Measurements from ENCODE around the gene ANO2.

ANO2 gene

GRCh38 chr12:5954661-5955060 lies 9.6 kb upstream of the ANO2 start:
- H3F3A ChIP-seq (ENCODE audit: control insufficient read depth, insufficient read depth) = no peaks in the 10 kb centered on the region
- peaks cover 9% of the 10 kb centered on the region for H3K27me3 ChIP-seq (ENCODE audit: control insufficient read depth, low read length)
- TF ChIP-seq EZH2phosphoT487 (IDR thresholded peaks at IDR 0.05; ENCODE audit: borderline replicate concordance, low read length) (no peak), CTCF (IDR thresholded peaks at IDR 0.05; ENCODE audit: low read depth, low read length, poor library complexity, severe bottlenecking) (no peak)
- no peaks in the 10 kb centered on the region for H3K79me2 ChIP-seq (ENCODE audit: control insufficient read depth, low read length)
- H4K20me1 ChIP-seq (ENCODE audit: control insufficient read depth, insufficient read depth, low read depth, low read length) = no peaks in the 10 kb centered on the region
- H3K36me3 ChIP-seq (ENCODE audit: control insufficient read depth, low read length) = no peaks in the 10 kb centered on the region
- H3K4me1 ChIP-seq (ENCODE audit: control insufficient read depth, low read length) = no peaks in the 10 kb centered on the region
- H3K9me2 ChIP-seq (replicated peaks; ENCODE audit: control insufficient read depth, low read length) = no peaks in the 10 kb centered on the region
- no peak overlapping the region for H3K4me3 ChIP-seq (ENCODE audit: low read length)
- no peak overlapping the region for H3K4me2 ChIP-seq (ENCODE audit: low read length)
- no peaks in the 10 kb centered on the region for H3K9me3 ChIP-seq (ENCODE audit: control insufficient read depth, insufficient read depth, low read length)
- no peak overlapping the region for H3K27ac ChIP-seq (ENCODE audit: low read depth, low read length)

- H3F3A ChIP-seq (ENCODE audit: control insufficient read depth, insufficient read depth) = no peaks in the 10 kb centered on the region
- H3K27me3 ChIP-seq (ENCODE audit: control insufficient read depth, low read length) = peaks cover 12% of the 10 kb centered on the region
These were observed 9.0 kb upstream of the ANO2 start for GRCh38 chr12:5953835-5954586.

GRCh38 chr12:5952031-5952430 lies 7.0 kb upstream of the ANO2 start:
- Histone ChIP-seq H4K20me1 (ENCODE audit: control insufficient read depth, insufficient read depth, low read depth, low read length) (no peaks in the 10 kb centered on the region), H3K4me2 (ENCODE audit: low read length) (no peak overlapping the region), H3K79me2 (ENCODE audit: control insufficient read depth, low read length) (no peaks in the 10 kb centered on the region), H3F3A (ENCODE audit: control insufficient read depth, insufficient read depth) (no peaks in the 10 kb centered on the region), H3K36me3 (ENCODE audit: control insufficient read depth, low read length) (no peaks in the 10 kb centered on the region), H3K9me2 (replicated peaks; ENCODE audit: control insufficient read depth, low read length) (no peaks in the 10 kb centered on the region), H3K4me3 (ENCODE audit: low read length) (no peak overlapping the region), H3K4me1 (ENCODE audit: control insufficient read depth, low read length) (no peaks in the 10 kb centered on the region), H3K9me3 (ENCODE audit: control insufficient read depth, insufficient read depth, low read length) (no peaks in the 10 kb centered on the region), H3K27me3 (ENCODE audit: control insufficient read depth, low read length) (peaks cover 12% of the 10 kb centered on the region), H3K27ac (ENCODE audit: low read depth, low read length) (no peak overlapping the region)
- no peak for TF ChIP-seq EZH2phosphoT487 (IDR thresholded peaks at IDR 0.05; ENCODE audit: borderline replicate concordance, low read length)
- TF ChIP-seq CTCF (IDR thresholded peaks at IDR 0.05; ENCODE audit: low read depth, low read length, poor library complexity, severe bottlenecking) = no peak

More at GRCh38 chr12:5953835-5954586, 9.0 kb upstream of the ANO2 start:
- Histone ChIP-seq H3K9me3 (ENCODE audit: control insufficient read depth, insufficient read depth, low read length) (no peaks in the 10 kb centered on the region), H3K4me2 (ENCODE audit: low read length) (no peak overlapping the region), H3K27ac (ENCODE audit: low read depth, low read length) (no peak overlapping the region), H3K4me3 (ENCODE audit: low read length) (no peak overlapping the region), H3K36me3 (ENCODE audit: control insufficient read depth, low read length) (no peaks in the 10 kb centered on the region), H3K4me1 (ENCODE audit: control insufficient read depth, low read length) (no peaks in the 10 kb centered on the region), H4K20me1 (ENCODE audit: control insufficient read depth, insufficient read depth, low read depth, low read length) (no peaks in the 10 kb centered on the region), H3K79me2 (ENCODE audit: control insufficient read depth, low read length) (no peaks in the 10 kb centered on the region), H3K9me2 (replicated peaks; ENCODE audit: control insufficient read depth, low read length) (no peaks in the 10 kb centered on the region)
- TF ChIP-seq CTCF (IDR thresholded peaks at IDR 0.05; ENCODE audit: low read depth, low read length, poor library complexity, severe bottlenecking) (no peak), EZH2phosphoT487 (IDR thresholded peaks at IDR 0.05; ENCODE audit: borderline replicate concordance, low read length) (no peak)

All from DOHH2 (cell line).